DMS79 treated with DMSO at 0.1 percent for 48 hours (cell line): ENCODE results near the gene DNAH7.

Experiments used
- DNase-seq: peaks from one replicate; lab custom pipeline; 2025; lab: John Stamatoyannopoulos, UW

The DNAH7 gene

GRCh38 chr2:195808189-195808588 is 260.4 kb downstream of the DNAH7 start:
- DNase-seq, result no peak

- no peak for DNase-seq
These were observed 263.2 kb downstream of the DNAH7 start for GRCh38 chr2:195805283-195805976.

- DNase-seq, result no peak
These were observed 272.8 kb downstream of the DNAH7 start for GRCh38 chr2:195795879-195796278.

- DNase-seq, result no peak
These were observed 274.8 kb downstream of the DNAH7 start for GRCh38 chr2:195793881-195794280.

- no peak for DNase-seq
These were observed 286.5 kb downstream of the DNAH7 start for GRCh38 chr2:195782156-195782555.

- no peak for DNase-seq
These were observed 289.1 kb downstream of the DNAH7 start for GRCh38 chr2:195779491-195779890.

GRCh38 chr2:195769975-195770374 is 298.7 kb downstream of the DNAH7 start:
- no peak for DNase-seq

GRCh38 chr2:195768431-195768830 is 300.2 kb downstream of the DNAH7 start:
- no peak for DNase-seq

GRCh38 chr2:195766691-195767090 is 301.9 kb downstream of the DNAH7 start:
- no peak for DNase-seq

- no peak for DNase-seq
These were observed 304.8 kb downstream of the DNAH7 start for GRCh38 chr2:195763866-195764265.

- no peak for DNase-seq
These were observed 308.8 kb downstream of the DNAH7 start for GRCh38 chr2:195759877-195760276.

GRCh38 chr2:195758846-195759245 is 309.8 kb downstream of the DNAH7 start:
- no peak for DNase-seq

- DNase-seq, result no peak
These were observed 312.3 kb downstream of the DNAH7 start for GRCh38 chr2:195756218-195756942.

- DNase-seq, result no peak
These were observed 327.4 kb downstream of the DNAH7 start for GRCh38 chr2:195741191-195741590.

GRCh38 chr2:195737511-195738325 is 330.9 kb downstream of the DNAH7 start:
- no peak for DNase-seq

- DNase-seq, result no peak
These were observed 333.3 kb downstream of the DNAH7 start for GRCh38 chr2:195735347-195735746.

GRCh38 chr2:195734931-195735330 is 333.7 kb downstream of the DNAH7 start:
- no peak for DNase-seq

GRCh38 chr2:195734395-195734794 is 334.2 kb downstream of the DNAH7 start:
- no peak for DNase-seq

GRCh38 chr2:195733831-195734230 is 334.8 kb downstream of the DNAH7 start:
- no peak for DNase-seq

- no peak for DNase-seq
These were observed 336.1 kb downstream of the DNAH7 start for GRCh38 chr2:195732574-195732973.

GRCh38 chr2:195730912-195731311 is 337.7 kb downstream of the DNAH7 start:
- no peak for DNase-seq

- DNase-seq, result no peak
These were observed 341.5 kb downstream of the DNAH7 start for GRCh38 chr2:195727106-195727505.

- no peak for DNase-seq
These were observed 346.6 kb downstream of the DNAH7 start for GRCh38 chr2:195722075-195722474.
